Right lobe of liver (tissue), 4 donors: ENCODE data around the gene NF1.

ENCODE experiments used
- POLR2A ChIP-seq: fragments of 450-650 bp; IDR thresholded peaks from one replicate; pipeline ENCODE4 v1.6.1; 2017; ENCODE audit warnings: antibody characterized with exemption, mild to moderate bottlenecking
- TF ChIP-seq, protein P1 (sequence below), 4 donors: fragments of 200-600 bp in 3 of 4; fragments of 450-650 bp in 1 of 4; IDR thresholded peaks; one replicate each; pipeline versions ENCODE4 v1.5.1 to v1.8.0; 2016 to 2022; ENCODE audit warnings: antibody characterized with exemption in 4 of 4, mild to moderate bottlenecking in 2 of 4
- donor health status: DM: no; HTN: no; CAD: no.
- donor health status: DM: no; HTN: no; CAD: no.
- donor health status: DM: no; HTN: yes; CAD: no.

DNA sequence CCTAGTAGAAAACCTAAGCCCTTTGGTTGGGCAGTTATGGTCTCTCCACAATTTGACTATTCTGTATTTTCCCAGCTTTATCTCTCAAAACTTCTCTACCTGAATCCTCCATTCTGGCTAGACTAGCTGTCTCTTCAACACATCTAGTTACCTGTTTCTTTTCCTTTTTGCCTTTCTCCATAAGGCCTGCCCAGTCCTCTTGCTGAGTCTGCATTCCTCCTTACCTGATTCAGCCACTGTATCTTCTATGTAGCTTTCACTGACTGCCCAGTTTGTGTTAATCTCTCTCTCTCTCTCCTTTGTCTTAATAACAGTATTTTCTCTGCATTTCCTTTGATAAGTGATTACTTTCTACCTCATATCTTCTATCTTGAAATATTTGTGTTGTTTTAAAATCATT, 228.8 kb downstream of the NF1 start:
- TF ChIP-seq, protein P1, sequence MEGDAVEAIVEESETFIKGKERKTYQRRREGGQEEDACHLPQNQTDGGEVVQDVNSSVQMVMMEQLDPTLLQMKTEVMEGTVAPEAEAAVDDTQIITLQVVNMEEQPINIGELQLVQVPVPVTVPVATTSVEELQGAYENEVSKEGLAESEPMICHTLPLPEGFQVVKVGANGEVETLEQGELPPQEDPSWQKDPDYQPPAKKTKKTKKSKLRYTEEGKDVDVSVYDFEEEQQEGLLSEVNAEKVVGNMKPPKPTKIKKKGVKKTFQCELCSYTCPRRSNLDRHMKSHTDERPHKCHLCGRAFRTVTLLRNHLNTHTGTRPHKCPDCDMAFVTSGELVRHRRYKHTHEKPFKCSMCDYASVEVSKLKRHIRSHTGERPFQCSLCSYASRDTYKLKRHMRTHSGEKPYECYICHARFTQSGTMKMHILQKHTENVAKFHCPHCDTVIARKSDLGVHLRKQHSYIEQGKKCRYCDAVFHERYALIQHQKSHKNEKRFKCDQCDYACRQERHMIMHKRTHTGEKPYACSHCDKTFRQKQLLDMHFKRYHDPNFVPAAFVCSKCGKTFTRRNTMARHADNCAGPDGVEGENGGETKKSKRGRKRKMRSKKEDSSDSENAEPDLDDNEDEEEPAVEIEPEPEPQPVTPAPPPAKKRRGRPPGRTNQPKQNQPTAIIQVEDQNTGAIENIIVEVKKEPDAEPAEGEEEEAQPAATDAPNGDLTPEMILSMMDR (IDR thresholded peaks at IDR 0.05), result no peak
- no peak for TF ChIP-seq POLR2A
